Amniotic epithelial cell (primary cell): ENCODE results near the gene SOCS3.
"Not testable (repeated sequence)": the region's sequence is repeated elsewhere in the genome, so short reads cannot be mapped to it uniquely, and the experiment has no call there.

Experiments used
- DNase-seq: peaks from one replicate; pipeline ENCODE4 v3.0.0-alpha.2; 2010; ENCODE audit warnings: low read depth

Gene SOCS3

DNA sequence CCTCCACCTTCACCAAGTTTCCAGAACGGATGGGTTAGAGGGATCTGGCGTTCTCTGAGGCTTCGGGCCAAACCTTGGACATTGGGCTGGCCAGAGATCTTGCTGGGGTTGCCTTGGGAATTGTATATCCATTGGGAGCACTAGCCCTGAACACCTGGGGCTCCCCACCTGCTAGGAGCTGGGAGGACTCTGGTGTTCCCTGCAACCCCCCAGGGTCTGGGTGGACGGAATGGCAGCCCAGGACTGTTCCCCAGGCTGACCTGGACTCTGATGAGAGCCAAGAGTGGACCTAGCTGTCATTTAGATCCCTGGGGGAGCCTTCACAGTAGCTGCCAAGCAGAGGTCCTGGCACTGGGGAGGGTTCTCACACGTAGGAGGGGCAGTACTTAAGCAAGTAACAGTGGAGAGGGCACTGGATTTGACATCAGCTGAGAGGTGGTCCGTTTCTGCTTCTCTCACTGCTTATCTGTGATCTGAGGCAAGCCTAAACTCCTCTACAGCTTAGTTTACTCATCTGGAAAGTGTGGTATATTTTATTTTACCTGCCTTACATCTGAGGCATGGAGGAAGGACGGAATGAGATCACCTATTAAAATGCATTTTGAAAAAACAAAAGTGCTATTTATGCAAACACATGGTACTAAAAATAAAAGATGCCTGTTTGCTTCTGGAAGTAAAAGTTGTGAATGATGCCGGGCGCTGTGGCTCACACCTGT, 11.7 kb downstream of the SOCS3 start:
- no peak for DNase-seq

DNA sequence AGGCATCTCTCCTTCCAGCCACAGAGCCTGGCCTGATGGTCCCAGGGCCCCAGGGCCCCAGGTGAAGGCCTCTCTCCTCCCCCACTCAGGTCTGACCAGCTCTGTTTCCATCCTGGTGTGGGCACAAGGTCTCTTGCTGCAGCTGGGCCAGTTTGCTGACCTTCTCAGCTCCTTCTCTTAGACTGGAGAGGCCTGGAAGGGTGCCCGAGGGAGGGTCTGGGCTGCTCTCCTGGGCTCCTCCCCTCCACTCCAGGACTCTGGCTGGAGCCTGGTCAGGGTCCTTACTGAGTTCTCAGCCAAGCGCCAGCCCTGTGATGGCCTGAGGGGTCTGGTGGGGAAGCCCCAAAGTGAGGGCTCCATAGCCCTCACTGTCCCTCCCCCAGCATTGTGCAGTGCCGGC, 12.4 kb downstream of the SOCS3 start:
- no peak for DNase-seq

DNA sequence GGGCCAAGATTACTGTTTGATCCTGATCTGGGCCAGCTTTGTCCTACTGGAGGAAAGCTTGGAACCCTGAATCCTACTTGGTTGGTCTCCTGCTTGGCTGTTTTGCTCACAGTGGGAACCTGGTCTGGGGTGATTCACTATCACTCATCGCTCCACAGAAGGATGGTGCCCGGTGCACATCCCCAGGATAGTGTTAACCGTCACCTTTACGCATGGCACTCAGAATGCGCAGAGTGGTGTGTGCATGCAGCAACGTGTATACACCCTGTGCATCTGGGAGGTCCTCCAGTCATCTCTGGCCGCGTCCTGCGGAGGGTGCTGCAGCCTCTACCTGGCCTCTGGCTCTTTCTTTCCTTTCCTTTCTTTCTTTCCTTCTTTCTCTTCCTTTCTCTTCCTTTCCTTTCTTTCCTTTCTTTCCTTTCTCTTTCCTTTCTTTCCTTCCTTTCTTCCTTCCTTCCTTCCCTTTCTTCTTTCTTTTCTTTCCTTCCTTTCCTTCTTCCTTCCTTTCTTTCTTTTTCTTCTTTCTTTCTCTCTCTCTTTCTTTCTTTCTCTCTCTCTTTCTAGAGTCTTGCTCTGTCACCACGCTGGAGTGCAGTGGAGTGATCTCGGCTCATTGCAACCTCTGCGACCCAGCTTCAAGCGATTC, 13.1 kb downstream of the SOCS3 start:
- peak; percentile 37 for DNase-seq

- peak; percentile 19 for DNase-seq
Observed at GRCh38 chr17:78345791-78346494, 13.9 kb downstream of the SOCS3 start.

DNA sequence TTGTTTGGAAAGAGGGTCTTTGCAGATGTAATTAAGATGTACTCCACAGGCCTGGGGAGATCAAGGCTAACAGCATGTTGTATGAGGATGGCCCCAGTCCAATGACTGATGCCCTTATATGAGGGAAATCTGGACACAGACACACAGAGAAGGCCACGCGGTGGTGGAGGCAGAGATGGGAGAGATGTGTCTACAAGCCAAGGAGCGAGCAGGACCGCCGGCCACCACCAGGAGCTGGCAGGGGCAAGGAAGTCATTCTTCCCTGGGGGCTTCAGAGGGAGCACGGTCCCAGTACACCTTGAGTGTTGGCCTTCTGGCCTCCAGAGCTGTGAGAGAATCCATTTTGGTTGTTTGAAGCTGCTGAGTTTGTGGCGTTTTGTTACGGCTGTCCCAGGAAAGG, 14.7 kb downstream of the SOCS3 start:
- DNase-seq, result no peak

GRCh38 chr17:78344666-78345065, 15.2 kb downstream of the SOCS3 start:
- DNase-seq, result peak; percentile 28

GRCh38 chr17:78343543-78344201, 16.2 kb downstream of the SOCS3 start:
- DNase-seq, result no peak

GRCh38 chr17:78343187-78343542, 16.7 kb downstream of the SOCS3 start:
- peak; percentile 82 for DNase-seq

DNA sequence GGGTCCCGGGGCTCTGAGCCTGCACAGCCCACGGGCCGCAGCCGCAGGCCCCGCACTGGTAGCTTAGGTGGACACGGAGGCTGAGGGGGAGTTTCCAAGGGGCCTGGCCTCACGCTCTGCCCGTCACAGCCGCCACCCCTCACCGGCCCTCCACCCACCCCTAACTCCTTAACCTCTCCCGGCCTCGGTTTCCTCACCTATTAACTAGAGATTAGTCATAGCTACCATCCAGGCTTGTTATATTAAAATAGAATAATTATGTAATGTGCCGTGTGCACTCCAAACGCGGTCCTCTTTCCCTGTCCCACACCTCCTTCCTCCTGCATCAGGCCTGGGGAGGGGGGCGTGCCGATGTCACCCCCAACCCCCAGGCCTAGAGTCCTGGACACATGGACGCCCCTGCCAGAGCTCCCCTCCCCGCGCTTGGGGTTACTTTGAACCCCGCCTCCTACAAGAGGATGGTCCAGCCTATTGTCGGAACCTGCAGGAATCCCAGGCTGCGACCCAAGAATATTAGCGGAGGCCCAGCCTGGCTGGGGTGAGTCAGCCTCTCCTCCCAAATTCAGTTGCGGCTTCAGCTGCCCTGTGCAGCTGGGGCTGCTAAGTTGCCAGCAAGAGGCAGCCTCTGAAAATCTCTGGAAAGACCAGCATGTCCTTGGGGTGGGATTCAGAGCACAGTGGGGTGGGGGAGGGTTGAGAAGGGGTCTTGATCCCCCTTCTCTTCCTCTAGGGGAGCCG, 17.3 kb downstream of the SOCS3 start:
- peak; percentile 79 for DNase-seq

DNA sequence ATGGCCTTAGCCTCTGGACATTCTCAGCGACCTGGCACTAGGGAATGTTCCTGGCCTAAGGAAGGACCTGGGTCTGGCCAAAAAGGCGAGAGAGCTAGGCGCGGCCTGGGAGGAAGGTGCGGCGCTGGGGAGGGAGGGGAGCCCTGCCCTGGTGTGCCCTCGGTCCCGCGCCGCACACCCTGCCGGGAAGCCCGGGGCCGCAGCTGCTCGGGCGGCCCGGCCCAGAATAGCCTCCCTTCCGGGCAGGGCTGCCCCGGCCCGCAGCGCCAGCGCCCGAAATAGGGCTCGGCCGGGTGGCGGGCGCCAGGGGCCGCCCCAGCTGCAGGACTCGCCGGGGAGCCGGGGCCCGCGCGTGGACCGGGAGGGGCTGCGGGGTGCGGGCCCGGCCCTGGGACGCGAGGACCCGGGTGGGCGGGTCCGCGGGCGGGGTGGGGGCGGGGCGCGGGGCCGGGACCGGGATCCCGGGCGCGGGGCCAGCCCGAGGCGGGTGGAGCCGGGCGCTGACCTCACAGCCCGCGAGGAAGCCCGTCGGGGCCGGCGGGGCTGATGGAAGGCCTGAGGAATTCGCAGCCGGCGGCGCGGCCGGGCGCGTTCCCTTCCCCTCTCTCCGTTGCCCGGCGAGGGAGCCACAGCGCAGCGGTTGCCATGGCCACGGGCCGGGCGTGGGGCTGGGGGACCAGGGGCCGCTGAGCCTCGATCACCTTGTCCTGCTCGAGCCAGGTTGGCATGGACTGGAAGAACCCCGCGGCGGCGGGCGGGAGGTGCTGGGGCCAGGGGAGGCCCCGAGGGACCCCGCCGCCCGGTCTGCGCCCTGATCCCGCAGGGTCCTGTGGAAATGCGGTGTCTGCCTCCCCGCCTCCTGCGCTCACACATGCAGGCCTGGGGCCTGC, 18.1 kb downstream of the SOCS3 start:
- peak; percentile 79 for DNase-seq

- DNase-seq, result no peak
Observed at GRCh38 chr17:78340183-78340955, 19.5 kb downstream of the SOCS3 start.

GRCh38 chr17:78338486-78339259, 21.2 kb downstream of the SOCS3 start:
- DNase-seq, result no peak

DNA sequence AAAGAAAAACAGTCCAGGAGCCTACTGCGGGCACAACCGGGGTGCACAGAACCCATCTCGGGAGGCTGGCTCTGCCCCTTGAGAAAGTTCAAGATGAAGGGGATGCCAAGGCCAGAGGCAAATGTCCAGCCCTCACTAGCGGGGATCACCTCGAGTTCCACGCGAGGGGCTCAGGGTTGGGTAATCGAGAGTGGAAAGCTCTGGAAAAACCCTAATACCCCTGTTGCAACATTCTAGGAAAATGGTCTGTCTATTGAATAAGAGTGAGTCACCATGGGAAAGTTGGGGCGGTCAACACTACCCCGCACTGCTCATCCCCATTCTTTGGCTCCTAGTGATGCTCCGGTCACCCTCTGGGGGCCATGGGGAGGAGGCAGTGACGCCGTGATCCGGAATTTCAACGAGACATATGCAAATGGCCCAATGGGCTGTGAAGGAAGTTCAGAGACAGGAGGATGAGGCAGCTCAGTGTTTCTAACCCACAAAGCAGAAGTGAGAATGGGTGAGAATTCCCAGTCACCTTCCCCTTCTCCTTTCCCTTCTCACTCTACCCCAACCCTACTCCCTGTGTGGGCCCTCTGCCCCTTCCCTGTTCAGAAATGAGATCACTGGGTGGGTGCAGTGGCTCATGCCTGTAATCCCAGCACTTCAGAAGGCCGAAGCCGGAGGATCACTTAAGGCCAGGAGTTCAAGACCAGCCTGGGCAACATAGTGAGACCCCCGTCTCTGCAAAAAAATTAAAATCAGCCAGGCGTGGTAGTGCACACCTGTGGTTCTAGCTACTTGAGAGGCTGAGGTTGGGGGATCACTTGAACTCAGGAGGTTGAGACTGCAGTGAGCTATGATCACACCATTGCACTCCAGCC, 22.4 kb downstream of the SOCS3 start:
- peak; percentile 89 for DNase-seq

DNA sequence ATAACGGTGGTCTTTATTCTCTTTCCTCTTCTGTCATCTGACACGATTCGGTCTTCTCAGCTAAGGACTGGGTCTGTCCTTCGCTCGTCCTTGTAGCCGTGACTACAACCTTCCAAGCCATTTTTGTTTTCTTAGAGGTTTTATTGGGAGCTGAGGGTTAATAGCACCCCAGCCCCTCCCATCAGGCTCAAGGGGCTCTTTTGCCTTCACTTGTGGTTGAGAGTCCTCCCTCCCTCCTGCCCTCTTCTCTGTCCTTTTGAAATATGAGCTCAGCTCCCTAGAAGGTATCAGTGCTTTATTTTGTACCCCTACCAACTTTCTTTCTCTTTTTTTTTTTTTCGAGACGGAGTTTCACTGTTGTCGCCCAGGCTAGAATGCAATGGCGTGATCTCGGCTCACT, 24.7 kb downstream of the SOCS3 start:
- DNase-seq, result no peak

- no peak for DNase-seq
Observed at GRCh38 chr17:78332991-78333390, 26.9 kb downstream of the SOCS3 start.

- DNase-seq, result not testable (repeated sequence)
Observed at GRCh38 chr17:78331355-78331754, 28.5 kb downstream of the SOCS3 start.

- DNase-seq, result peak; percentile 77
Observed at GRCh38 chr17:78330570-78331224, 29.2 kb downstream of the SOCS3 start.
